Fibroblast of skin of scalp (primary cell): ENCODE measurements around the gene CMC4.

Experiments used
- DNase-seq: peaks from one replicate; pipeline ENCODE4 v3.0.0-alpha.2; 2013

CMC4 gene

GRCh38 chrX:155053656-155054055, 17.3 kb downstream of the CMC4 start:
- DNase-seq = no peak

GRCh38 chrX:155052738-155053498, 18.0 kb downstream of the CMC4 start:
- DNase-seq = no peak

GRCh38 chrX:155048977-155049619, 21.8 kb downstream of the CMC4 start:
- DNase-seq = peak; percentile 27

- DNase-seq = no peak
Observed at GRCh38 chrX:155046811-155047528, 24.0 kb downstream of the CMC4 start.

GRCh38 chrX:155046129-155046810, 24.7 kb downstream of the CMC4 start:
- no peak for DNase-seq

GRCh38 chrX:155035688-155036087, 35.2 kb downstream of the CMC4 start:
- DNase-seq = no peak

GRCh38 chrX:155031657-155032056, 39.3 kb downstream of the CMC4 start:
- DNase-seq = no peak

- peak; percentile 6 for DNase-seq
Observed at GRCh38 chrX:155028877-155029291, 42.1 kb downstream of the CMC4 start.

- no peak for DNase-seq
Observed at GRCh38 chrX:155028129-155028528, 42.8 kb downstream of the CMC4 start.

- peak; percentile 55 for DNase-seq
Observed at GRCh38 chrX:155027509-155028066, 43.3 kb downstream of the CMC4 start.

GRCh38 chrX:155026727-155027508, 44.0 kb downstream of the CMC4 start, which contains the start of gene FUNDC2:
Gene FUNDC2, plus strand, starts transcription at chrX:155026844. Its CDS starts 95 bp downstream, at chrX:155026939.
- DNase-seq = peak; percentile 93

- no peak for DNase-seq
Observed at GRCh38 chrX:155026420-155026726, 44.6 kb downstream of the CMC4 start.

GRCh38 chrX:155023907-155024833, 46.8 kb downstream of the CMC4 start:
- no peak for DNase-seq

GRCh38 chrX:155022585-155022984, 48.4 kb downstream of the CMC4 start, which contains the start of gene F8:
Gene F8, minus strand, starts transcription at chrX:155022723. Its CDS starts 171 bp downstream, at chrX:155022552.
- DNase-seq = no peak

- DNase-seq = no peak
Observed at GRCh38 chrX:155020591-155020990, 50.3 kb downstream of the CMC4 start.
